Endothelial cell of umbilical vein (primary cell): Measurements from ENCODE around the gene GALNT9.

Experiments
- FOS ChIP-seq: IDR thresholded peaks from 2 replicates; pipeline ENCODE4 v1.6.1; 2011; ENCODE audit warnings: mild to moderate bottlenecking, low read length, moderate library complexity, borderline replicate concordance; ENCODE audit not compliant: insufficient read depth
- JUN ChIP-seq: IDR thresholded peaks from 2 replicates; pipeline ENCODE4 v1.6.1; 2011; ENCODE audit warnings: borderline replicate concordance, low read depth; ENCODE audit not compliant: insufficient read length, insufficient read depth
- POLR2A ChIP-seq: IDR thresholded peaks from 2 replicates; pipeline ENCODE4 v1.6.1; 2012; ENCODE audit warnings: low read depth, mild to moderate bottlenecking, control low read depth, low read length
- POLR2AphosphoS5 ChIP-seq: IDR thresholded peaks from 2 replicates; pipeline ENCODE4 v1.6.1; 2012; ENCODE audit warnings: low read depth, mild to moderate bottlenecking, control low read depth, low read length, moderate library complexity; ENCODE audit not compliant: insufficient read depth
- TF ChIP-seq, protein P1 (sequence below), 2 donors: IDR thresholded peaks; 1 replicate in 1 of 2; 2 replicates in 1 of 2; pipeline ENCODE4 v1.5.1; 2011; ENCODE audit warnings: low read length in 2 of 2, mild to moderate bottlenecking in 2 of 2, moderate library complexity in 2 of 2, control low read depth in 1 of 2, inconsistent platforms in 1 of 2, low read depth in 1 of 2; ENCODE audit not compliant: insufficient read depth in 1 of 2; ENCODE audit errors: extremely low read depth in 1 of 2
- TF ChIP-seq, protein P2 (sequence below): IDR thresholded peaks from 2 replicates; pipeline ENCODE4 v1.6.1; 2011; ENCODE audit not compliant: insufficient read depth, insufficient read length

DNA sequence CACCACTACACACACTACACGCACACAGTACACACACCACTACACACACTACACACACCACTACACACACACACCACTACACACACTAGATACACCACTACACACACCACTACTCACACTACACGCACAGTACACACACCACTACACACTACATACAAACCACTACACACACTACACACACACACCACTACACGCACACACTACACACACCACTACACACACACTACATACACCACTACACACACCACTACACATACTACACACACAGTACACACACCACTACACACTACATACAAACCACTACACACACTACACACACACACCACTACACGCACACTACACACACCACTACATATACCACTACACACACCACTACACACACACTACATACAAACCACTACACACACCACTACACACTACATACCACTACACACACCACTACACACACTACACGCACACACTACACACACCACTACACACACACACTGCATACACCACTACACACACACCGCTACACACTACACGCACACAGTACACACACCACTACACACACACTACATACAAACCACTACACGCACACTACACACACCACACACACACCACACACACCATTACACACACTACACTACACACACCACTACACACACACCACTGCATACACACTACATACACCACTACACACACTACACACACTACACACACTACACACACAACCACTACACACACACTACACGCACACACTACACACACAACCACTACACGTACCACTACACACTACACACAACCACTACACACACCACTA lies 173.4 kb downstream of the GALNT9 start:
- TF ChIP-seq, protein P1, sequence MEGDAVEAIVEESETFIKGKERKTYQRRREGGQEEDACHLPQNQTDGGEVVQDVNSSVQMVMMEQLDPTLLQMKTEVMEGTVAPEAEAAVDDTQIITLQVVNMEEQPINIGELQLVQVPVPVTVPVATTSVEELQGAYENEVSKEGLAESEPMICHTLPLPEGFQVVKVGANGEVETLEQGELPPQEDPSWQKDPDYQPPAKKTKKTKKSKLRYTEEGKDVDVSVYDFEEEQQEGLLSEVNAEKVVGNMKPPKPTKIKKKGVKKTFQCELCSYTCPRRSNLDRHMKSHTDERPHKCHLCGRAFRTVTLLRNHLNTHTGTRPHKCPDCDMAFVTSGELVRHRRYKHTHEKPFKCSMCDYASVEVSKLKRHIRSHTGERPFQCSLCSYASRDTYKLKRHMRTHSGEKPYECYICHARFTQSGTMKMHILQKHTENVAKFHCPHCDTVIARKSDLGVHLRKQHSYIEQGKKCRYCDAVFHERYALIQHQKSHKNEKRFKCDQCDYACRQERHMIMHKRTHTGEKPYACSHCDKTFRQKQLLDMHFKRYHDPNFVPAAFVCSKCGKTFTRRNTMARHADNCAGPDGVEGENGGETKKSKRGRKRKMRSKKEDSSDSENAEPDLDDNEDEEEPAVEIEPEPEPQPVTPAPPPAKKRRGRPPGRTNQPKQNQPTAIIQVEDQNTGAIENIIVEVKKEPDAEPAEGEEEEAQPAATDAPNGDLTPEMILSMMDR (IDR thresholded peaks at IDR 0.05; ENCODE audit: extremely low read depth in 1 of 2, insufficient read depth in 1 of 2, low read depth in 1 of 2, low read length in 2 of 2): no peak
- TF ChIP-seq, protein P2, sequence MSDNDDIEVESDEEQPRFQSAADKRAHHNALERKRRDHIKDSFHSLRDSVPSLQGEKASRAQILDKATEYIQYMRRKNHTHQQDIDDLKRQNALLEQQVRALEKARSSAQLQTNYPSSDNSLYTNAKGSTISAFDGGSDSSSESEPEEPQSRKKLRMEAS: no peak
- no peak for TF ChIP-seq POLR2A
- TF ChIP-seq POLR2AphosphoS5: no peak
- no peak for TF ChIP-seq FOS
- TF ChIP-seq JUN: no peak
